ENCODE measurements around the gene FARS2. TPM values are rescaled to one million over a fixed set of nuclear protein-coding genes. Genes with fewer than 3 reads are reported as not detected.

FARS2 gene
- total RNA-seq, 2 donors from 2014 or later, result 23.9 to 26.0 TPM

DNA sequence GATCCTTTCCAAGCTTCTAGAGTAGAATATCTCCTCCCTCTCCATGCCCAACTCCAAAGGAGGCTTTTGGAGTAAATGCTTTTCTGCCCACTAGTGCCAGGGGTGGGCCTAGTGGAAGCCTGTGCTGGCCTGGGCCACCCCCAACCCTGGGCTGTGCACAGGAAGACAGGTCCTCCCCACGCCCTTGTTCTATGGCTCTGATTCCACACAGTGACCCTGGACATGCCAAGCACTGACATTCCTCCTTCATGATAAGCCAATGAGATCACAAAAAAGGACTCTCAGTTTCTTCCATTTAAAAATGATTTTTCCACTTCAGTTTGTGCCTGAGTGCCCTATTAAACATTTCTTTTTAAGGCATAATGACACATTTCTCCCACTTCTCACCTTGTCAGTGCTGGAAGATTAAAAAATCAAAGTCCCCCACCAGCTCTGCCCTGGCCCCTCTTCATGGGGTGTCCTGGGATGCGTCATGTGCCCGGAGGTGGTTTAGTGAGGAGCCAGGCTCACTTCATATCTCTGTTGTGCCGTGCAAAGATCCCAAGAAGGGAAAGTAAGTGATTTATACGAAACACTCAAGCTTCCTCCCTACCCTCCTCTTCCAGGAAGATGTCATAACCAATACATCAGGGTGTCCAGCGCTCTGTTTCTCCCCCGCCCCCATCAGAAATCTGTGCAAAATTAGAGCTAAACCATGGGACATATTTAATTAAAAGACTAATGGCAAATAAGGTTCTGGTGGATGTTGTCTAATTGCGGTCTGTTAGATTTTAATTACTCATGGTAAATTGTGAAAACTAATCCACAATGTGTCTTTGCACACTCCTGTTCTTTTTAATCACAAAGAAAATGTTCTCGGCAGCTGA, 490.4 kb downstream of the FARS2 start:
- Mint-ChIP-seq H3K4me3 (no peak overlapping the region), H3K27me3 (ENCODE audit: low read depth) (no peaks in the 10 kb centered on the region), H3K4me1 (ENCODE audit: low read depth) (no peaks in the 10 kb centered on the region), H3K9me3 (peaks cover 9 to 12% of the 10 kb centered on the region in 2 donors), H3K27ac (no peak overlapping the region), H3K36me3 (ENCODE audit: insufficient read depth in 2 of 2) (peaks cover 8 to 28% of the 10 kb centered on the region in 2 donors)
- DNase-seq, result no peak
- no peak for ATAC-seq (replicated peaks in 1 of 2)

DNA sequence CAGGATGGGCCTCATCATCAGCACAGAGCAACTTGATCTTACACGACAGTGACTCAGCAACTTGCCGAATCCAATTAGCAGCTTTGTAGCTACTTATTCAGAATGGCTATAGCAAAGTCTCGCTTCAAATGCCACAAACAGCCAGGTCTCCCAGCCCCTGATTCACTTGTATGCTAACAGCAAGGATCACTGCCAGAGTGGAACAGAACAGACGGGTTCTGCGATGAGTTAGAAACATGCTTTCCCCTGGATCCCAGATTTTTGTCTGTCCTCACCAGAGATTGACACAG, 491.0 kb downstream of the FARS2 start:
- Mint-ChIP-seq H3K27ac (no peak overlapping the region), H3K36me3 (ENCODE audit: insufficient read depth in 2 of 2) (peaks cover 8 to 28% of the 10 kb centered on the region in 2 donors), H3K9me3 (peaks cover 7 to 12% of the 10 kb centered on the region in 2 donors), H3K4me1 (ENCODE audit: low read depth) (no peaks in the 10 kb centered on the region), H3K27me3 (ENCODE audit: low read depth) (no peaks in the 10 kb centered on the region), H3K4me3 (no peak overlapping the region)
- ATAC-seq (replicated peaks in 1 of 2), result no peak
- DNase-seq, result no peak

DNA sequence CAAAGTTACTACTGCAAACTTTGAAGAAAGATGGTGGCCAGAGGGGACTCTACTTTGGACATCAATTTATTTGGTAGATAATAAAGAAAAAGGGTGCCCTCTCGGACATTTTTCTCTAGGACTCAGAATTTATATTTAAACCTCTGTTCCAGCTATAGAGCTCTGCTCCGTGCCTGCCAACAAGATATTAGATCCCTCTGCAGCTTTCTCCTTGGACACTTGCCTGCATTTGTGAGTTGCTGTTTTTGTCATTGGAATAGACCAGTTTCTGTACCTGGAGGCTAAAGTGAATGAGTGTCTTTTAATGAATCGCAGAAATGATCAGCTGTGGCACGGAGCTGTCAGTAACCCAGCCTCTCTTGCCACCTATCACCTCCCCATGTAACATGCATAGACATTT, 491.9 kb downstream of the FARS2 start:
- Mint-ChIP-seq H3K9me3 (peaks cover 7 to 12% of the 10 kb centered on the region in 2 donors), H3K27ac (no peak overlapping the region), H3K4me3 (no peak overlapping the region), H3K27me3 (ENCODE audit: low read depth) (no peaks in the 10 kb centered on the region), H3K36me3 (ENCODE audit: insufficient read depth in 2 of 2) (peaks cover 8 to 28% of the 10 kb centered on the region in 2 donors), H3K4me1 (ENCODE audit: low read depth) (no peaks in the 10 kb centered on the region)
- ATAC-seq (replicated peaks in 1 of 2) (no peak), DNase-seq (no peak)

DNA sequence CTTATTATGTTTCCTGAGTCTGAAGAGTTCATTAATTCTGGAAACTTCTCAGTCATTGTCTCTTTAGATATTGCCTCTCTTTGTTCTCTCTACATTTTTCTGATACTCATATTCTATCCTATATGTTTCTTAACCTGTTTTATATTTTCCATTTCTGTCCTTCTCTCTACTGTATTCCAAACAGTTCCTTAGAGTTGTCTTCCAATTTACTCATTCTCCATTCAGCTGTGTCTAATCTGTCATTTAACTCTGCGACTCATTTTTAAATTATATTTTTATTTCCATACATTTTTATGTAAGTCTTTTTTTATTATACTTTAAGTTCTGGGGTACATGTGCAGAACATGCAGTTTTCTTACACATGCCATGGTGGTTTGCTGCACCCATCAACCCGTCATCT, 493.6 kb downstream of the FARS2 start:
- H3K9me3 Mint-ChIP-seq, result peaks cover 7 to 12% of the 10 kb centered on the region in 2 donors
- no peak for ATAC-seq (replicated peaks in 1 of 2)
- H3K4me1 Mint-ChIP-seq (ENCODE audit: low read depth), result no peaks in the 10 kb centered on the region
- H3K27me3 Mint-ChIP-seq (ENCODE audit: low read depth), result no peaks in the 10 kb centered on the region
- no peak for DNase-seq
- peaks cover 8 to 26% of the 10 kb centered on the region in 2 donors for H3K36me3 Mint-ChIP-seq (ENCODE audit: insufficient read depth in 2 of 2)
- H3K27ac Mint-ChIP-seq, result no peak overlapping the region
- H3K4me3 Mint-ChIP-seq, result no peak overlapping the region

DNA sequence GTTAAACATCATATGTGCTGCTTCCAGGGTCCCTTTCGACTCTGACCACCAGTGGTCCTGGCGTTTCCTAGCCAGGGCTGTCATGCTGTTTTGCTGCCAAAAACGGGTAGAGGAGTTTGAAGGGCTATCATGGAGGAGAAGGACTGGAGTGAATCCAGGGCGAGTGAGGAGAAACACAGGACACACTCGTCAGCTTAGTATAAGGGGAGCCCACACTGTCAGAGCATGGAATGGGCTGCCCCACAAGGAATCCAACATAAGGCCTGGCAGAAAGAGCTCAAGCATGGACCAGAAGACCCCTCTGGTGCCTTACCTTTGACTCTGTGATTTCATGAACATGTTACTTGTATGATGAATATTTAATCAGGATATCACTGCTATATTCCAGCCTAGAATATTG, 498.3 kb downstream of the FARS2 start:
- ATAC-seq (replicated peaks in 1 of 2) (no peak), DNase-seq (no peak)
- no peak overlapping the region for H3K4me3 Mint-ChIP-seq
- no peaks in the 10 kb centered on the region for H3K4me1 Mint-ChIP-seq (ENCODE audit: low read depth)
- H3K27me3 Mint-ChIP-seq (ENCODE audit: low read depth), result no peaks in the 10 kb centered on the region
- H3K36me3 Mint-ChIP-seq (ENCODE audit: insufficient read depth in 2 of 2), result peaks cover 4 to 13% of the 10 kb centered on the region in 2 donors
- H3K9me3 Mint-ChIP-seq, result peaks cover 5 to 6% of the 10 kb centered on the region in 2 donors
- no peak overlapping the region for H3K27ac Mint-ChIP-seq

DNA sequence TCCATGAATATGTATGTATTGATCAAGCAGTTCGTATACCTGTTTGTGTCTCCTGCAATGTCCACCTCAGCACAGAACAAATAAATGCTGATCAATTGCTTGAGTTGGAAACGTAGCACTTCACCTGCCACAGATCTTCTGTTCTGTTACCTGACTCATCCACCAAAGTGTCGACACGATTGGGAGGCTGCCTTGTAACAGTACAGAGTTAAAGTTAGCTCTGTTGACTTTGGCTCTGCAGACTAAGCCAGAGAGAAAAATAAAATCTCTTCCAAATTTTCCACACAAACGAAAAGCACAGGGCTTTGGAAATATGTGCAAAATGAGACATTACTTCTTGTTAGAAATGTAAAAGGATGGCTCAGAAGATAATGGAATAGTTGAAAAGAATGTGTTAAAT, 500.1 kb downstream of the FARS2 start:
- H3K27me3 Mint-ChIP-seq (ENCODE audit: low read depth), result no peaks in the 10 kb centered on the region
- no peaks in the 10 kb centered on the region for H3K4me1 Mint-ChIP-seq (ENCODE audit: low read depth)
- peaks cover 1 to 2% of the 10 kb centered on the region in 2 donors for H3K36me3 Mint-ChIP-seq (ENCODE audit: insufficient read depth in 2 of 2)
- ATAC-seq (replicated peaks in 1 of 2) (no peak), DNase-seq (no peak)
- no peak overlapping the region for H3K27ac Mint-ChIP-seq
- H3K9me3 Mint-ChIP-seq, result peaks cover 0 to 2% of the 10 kb centered on the region in 2 donors
- H3K4me3 Mint-ChIP-seq, result no peak overlapping the region

DNA sequence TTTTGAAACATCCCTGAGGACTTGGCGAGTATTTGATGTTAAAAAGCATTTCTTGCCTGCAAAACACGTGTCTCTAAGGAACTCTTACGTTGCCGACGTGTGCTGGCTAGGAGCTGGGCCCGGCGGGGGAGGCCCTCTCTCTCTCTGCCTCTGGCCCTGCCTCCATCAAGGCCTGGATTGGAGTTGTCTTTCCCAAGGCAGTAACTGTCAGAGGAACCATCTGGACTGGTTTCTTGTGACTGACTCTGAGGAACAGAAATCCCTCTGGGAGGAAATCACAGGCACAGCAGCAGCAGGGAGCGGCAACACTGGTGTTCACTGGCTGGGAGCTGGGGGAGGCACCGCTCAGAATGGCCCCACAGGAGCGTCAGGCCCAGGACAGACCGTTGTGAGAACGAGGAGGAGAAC, 501.3 kb downstream of the FARS2 start:
- peaks cover 3 to 4% of the 10 kb centered on the region in 2 donors for H3K36me3 Mint-ChIP-seq (ENCODE audit: insufficient read depth in 2 of 2)
- ATAC-seq (replicated peaks in 1 of 2), result no peak
- H3K4me3 Mint-ChIP-seq, result no peak overlapping the region
- no peak overlapping the region for H3K27ac Mint-ChIP-seq
- peaks cover 0 to 4% of the 10 kb centered on the region in 2 donors for H3K9me3 Mint-ChIP-seq
- DNase-seq, result no peak
- no peaks in the 10 kb centered on the region for H3K4me1 Mint-ChIP-seq (ENCODE audit: low read depth)
- no peaks in the 10 kb centered on the region for H3K27me3 Mint-ChIP-seq (ENCODE audit: low read depth)

DNA sequence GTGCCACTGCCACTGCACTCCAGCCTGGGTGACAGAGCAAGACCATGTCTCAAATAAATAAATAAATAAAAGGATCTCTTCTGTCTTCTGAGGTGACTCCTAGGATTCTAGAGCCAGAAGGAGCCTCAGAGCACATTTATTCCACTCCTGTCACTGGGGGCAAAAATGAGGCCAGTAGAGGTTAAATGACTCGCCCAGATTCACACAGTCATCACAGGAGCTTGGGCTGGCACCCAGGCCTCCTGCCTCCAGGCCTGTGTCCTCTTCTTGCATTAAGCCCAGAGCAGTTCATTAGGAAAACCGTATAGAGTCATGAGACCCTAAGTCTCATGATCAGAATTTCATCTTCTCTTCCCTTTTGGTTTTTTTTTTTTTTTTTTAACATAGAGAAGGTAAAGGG, 502.1 kb downstream of the FARS2 start:
- Mint-ChIP-seq H3K27ac (no peak overlapping the region), H3K27me3 (ENCODE audit: low read depth) (no peaks in the 10 kb centered on the region), H3K4me1 (ENCODE audit: low read depth) (no peaks in the 10 kb centered on the region), H3K36me3 (ENCODE audit: insufficient read depth in 2 of 2) (peaks cover 3 to 4% of the 10 kb centered on the region in 2 donors), H3K4me3 (no peak overlapping the region), H3K9me3 (peaks cover 0 to 4% of the 10 kb centered on the region in 2 donors)
- DNase-seq, result no peak
- ATAC-seq (replicated peaks in 1 of 2), result no peak

DNA sequence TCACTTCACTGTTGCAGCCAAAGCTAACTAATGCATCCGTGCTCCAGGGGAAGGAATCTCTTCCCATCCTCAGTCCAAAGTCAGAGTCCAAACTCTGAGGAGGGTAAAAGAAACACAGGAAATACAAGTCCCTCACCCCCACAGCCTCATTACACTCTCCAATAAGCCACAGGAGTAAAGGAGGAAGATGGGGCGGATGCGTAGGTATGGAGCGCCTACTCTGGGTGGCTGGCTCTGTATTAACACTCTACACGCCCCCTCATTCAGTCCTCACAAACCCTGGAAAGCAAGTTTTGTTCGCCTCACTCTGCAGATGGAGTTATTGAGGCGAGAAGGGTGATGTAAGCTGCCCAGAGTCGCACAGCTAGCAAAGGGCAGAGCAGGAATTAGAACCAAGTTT, 502.6 kb downstream of the FARS2 start:
- DNase-seq (no peak), ATAC-seq (replicated peaks in 1 of 2) (no peak)
- no peak overlapping the region for H3K27ac Mint-ChIP-seq
- H3K36me3 Mint-ChIP-seq (ENCODE audit: insufficient read depth in 2 of 2), result peaks cover 7% of the 10 kb centered on the region in 2 donors
- H3K4me3 Mint-ChIP-seq, result no peak overlapping the region
- no peaks in the 10 kb centered on the region for H3K27me3 Mint-ChIP-seq (ENCODE audit: low read depth)
- peaks cover 2 to 8% of the 10 kb centered on the region in 2 donors for H3K9me3 Mint-ChIP-seq
- no peaks in the 10 kb centered on the region for H3K4me1 Mint-ChIP-seq (ENCODE audit: low read depth)

DNA sequence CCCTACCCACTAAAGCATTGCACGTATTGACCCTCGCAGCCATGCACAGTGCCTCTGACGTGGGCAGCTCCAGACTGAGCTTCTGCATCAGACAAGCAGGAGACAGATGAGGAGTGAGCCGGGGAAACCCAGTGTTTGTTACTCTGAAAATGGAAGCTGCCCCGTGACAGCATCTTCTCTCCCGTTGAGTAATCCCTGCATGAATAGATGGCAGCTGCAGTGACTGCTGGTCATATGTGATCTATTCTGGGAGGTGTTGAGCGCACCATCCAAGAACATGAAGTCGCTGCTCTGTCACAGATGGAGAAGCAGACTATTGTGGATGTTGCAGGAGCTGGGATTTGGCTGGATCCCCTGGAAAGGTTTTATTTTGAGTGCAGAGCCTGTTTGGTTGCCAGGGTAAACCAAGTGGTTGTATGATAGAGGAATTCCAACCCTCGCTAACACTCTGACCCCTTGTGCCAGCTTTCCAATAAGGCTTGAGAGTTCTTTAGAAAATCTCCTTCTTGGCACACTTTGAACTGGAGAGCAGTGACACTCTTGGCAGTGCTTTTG, 503.2 kb downstream of the FARS2 start:
- Mint-ChIP-seq H3K36me3 (ENCODE audit: insufficient read depth in 2 of 2) (peaks cover 7% of the 10 kb centered on the region in 2 donors), H3K27me3 (ENCODE audit: low read depth) (no peaks in the 10 kb centered on the region)
- no peak for DNase-seq

DNA sequence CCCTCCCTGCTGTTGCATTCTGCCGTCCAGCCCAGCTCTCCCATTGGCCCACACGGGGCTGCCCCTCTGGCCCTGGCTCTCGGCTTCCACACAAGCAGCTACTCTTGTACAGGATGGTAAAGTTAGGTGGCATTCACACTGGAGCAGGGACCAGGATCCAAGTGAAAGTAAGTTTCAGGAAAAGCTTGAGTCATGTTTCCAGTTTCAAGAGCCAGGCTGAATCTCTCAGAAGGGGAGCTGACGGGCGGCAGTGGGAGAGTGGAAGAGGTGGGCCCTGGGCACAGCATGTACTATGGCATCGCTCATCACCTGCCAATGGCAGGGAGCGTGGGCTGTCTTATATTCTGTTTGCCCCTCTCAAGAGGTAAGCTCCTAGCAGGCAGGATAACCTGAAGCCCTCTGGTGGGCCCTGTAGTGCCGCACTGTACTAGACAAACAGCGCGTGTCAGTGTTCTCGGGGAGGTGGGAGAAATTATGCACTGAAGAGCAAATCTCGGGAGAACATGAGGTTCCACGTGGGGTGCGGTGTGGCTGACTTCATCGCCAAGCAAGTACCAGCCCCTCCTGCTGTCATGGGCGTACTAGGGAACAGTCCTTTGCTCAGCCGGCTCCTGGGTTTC, 503.9 kb downstream of the FARS2 start:
- Mint-ChIP-seq H3K9me3 (peaks cover 2 to 8% of the 10 kb centered on the region in 2 donors), H3K27me3 (ENCODE audit: low read depth) (no peaks in the 10 kb centered on the region), H3K4me3 (no peak overlapping the region), H3K27ac (no peak overlapping the region), H3K36me3 (ENCODE audit: insufficient read depth in 2 of 2) (peaks cover 7% of the 10 kb centered on the region in 2 donors), H3K4me1 (ENCODE audit: low read depth) (no peaks in the 10 kb centered on the region)
- ATAC-seq (replicated peaks in 1 of 2), result no peak
- no peak for DNase-seq

More for the DNA sequence above, 503.2 kb downstream of the FARS2 start:
- ATAC-seq (replicated peaks in 1 of 2), result no peak
- Mint-ChIP-seq H3K4me1 (ENCODE audit: low read depth) (no peaks in the 10 kb centered on the region), H3K4me3 (no peak overlapping the region), H3K9me3 (peaks cover 2 to 8% of the 10 kb centered on the region in 2 donors), H3K27ac (no peak overlapping the region)

DNA sequence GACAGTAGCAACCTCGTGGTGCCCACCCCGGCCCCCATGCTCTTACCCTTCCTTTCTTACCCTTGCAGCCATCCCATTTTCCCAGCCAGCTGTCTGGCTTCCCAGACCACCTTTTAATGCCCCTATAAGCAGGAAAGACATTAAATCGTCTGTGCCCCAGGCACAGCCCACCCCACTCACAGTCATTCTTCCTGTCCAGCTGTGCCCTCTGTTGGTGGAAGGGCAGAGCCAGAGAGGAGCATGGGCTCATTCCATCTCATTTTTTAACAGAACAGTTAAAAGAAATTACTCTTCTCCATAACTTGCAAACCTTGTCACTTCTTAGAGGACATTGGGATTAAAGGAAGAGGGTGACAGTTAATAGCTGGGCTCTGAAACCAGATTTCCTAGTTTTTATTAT, 504.9 kb downstream of the FARS2 start:
- Mint-ChIP-seq H3K27ac (no peak overlapping the region), H3K4me3 (no peak overlapping the region), H3K4me1 (ENCODE audit: low read depth) (no peaks in the 10 kb centered on the region), H3K36me3 (ENCODE audit: insufficient read depth in 2 of 2) (peaks cover 7% of the 10 kb centered on the region in 2 donors), H3K27me3 (ENCODE audit: low read depth) (no peaks in the 10 kb centered on the region), H3K9me3 (peaks cover 2 to 8% of the 10 kb centered on the region in 2 donors)
- DNase-seq (no peak), ATAC-seq (replicated peaks in 1 of 2) (no peak)

DNA sequence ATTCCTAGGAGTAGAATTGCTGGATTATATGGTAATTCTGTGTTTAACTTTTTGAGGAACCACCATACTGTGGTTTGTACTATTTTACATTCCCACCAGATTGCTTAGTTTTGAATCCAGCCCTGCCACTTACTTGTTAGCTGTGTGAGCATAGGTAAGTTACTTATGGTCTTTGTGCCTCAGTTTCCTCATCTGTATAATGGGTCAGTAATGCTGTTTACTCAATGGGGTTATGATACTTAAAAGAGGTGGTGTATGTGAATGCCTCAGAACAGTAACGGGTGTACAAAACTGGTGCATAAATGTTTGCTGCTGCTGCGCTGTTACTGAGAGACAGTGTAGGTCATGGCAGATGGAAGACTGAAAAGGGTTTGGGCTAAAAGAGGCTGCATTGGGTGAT, 506.2 kb downstream of the FARS2 start:
- Mint-ChIP-seq H3K27me3 (ENCODE audit: low read depth) (no peaks in the 10 kb centered on the region), H3K36me3 (ENCODE audit: insufficient read depth in 2 of 2) (peaks cover 7% of the 10 kb centered on the region in 2 donors), H3K4me3 (no peak overlapping the region), H3K4me1 (ENCODE audit: low read depth) (no peaks in the 10 kb centered on the region), H3K27ac (no peak overlapping the region), H3K9me3 (peaks cover 2 to 8% of the 10 kb centered on the region in 2 donors)
- ATAC-seq (replicated peaks in 1 of 2) (no peak), DNase-seq (no peak)
